GM12878 (cell line): ENCODE data around the gene SLCO3A1.

Source experiments
- ATF2 ChIP-seq: IDR thresholded peaks from 2 replicates; pipeline ENCODE4 v1.6.1; 2012; ENCODE audit warnings: low read length, inconsistent platforms
- E2F4 ChIP-seq: IDR thresholded peaks from 2 replicates; pipeline ENCODE4 v1.6.1; 2012; ENCODE audit warnings: low read depth, low read length, improper control_type of control experiment
- EZH2 ChIP-seq: IDR thresholded peaks from 2 replicates; pipeline ENCODE4 v1.6.1; 2012; ENCODE audit warnings: low read depth, mild to moderate bottlenecking, control low read depth, inconsistent platforms, low read length, borderline replicate concordance; ENCODE audit not compliant: control insufficient read depth
- POLR2A ChIP-seq: IDR thresholded peaks from 2 replicates; pipeline ENCODE4 v1.6.1; 2011; ENCODE audit warnings: low read depth, mild to moderate bottlenecking, low read length
- POU2F2 ChIP-seq: IDR thresholded peaks from 3 replicates; pipeline ENCODE4 v1.6.1; 2011; ENCODE audit warnings: low read depth, mild to moderate bottlenecking, low read length, borderline replicate concordance
- RELA ChIP-seq: fragments of 450-650 bp; IDR thresholded peaks from 2 replicates; pipeline ENCODE4 v1.8.0; 2014; ENCODE audit warnings: borderline replicate concordance; ENCODE audit not compliant: partially characterized antibody
- REST ChIP-seq: IDR thresholded peaks from 2 replicates; pipeline ENCODE4 v1.6.1; 2012; ENCODE audit warnings: mild to moderate bottlenecking, low read depth, low read length
- SP1 ChIP-seq: IDR thresholded peaks from one replicate; pipeline ENCODE4 v1.6.1; 2011; ENCODE audit warnings: low read depth, low read length

GRCh38 chr15:92006186-92007028 lies 152.9 kb downstream of the SLCO3A1 start:
- TF ChIP-seq SP1 (no peak), POLR2A (no peak), REST (no peak), ATF2 (no peak), E2F4 (no peak), POU2F2 (no peak), EZH2 (no peak), RELA (no peak)
